HepG2 (cell line): Measurements from ENCODE around the gene TCEA3. TPM values are rescaled to one million over a fixed set of nuclear protein-coding genes. Genes with fewer than 3 reads are reported as not detected.

ENCODE experiments used
- GATA4 ChIP-seq: sonication (generic); IDR thresholded peaks from 2 replicates; pipeline ENCODE4 v1.6.1; 2016; ENCODE audit warnings: antibody characterized with exemption, low read depth, borderline replicate concordance
- HOXA7 ChIP-seq: sonication (generic); formaldehyde crosslinking; IDR thresholded peaks from 2 replicates; pipeline ENCODE4 v1.8.1; 2022; ENCODE audit warnings: mild to moderate bottlenecking, missing genetic modification reagents, moderate library complexity
- KLF6 ChIP-seq: IDR thresholded peaks from 2 replicates; pipeline ENCODE4 v1.8.0; 2016; ENCODE audit warnings: missing biosample characterization, missing genetic modification reagents
- MXD4 ChIP-seq: IDR thresholded peaks from 2 replicates; pipeline ENCODE4 v1.6.1; 2016; ENCODE audit warnings: mild to moderate bottlenecking, missing biosample characterization, missing genetic modification reagents
- NFRKB ChIP-seq: fragments of 450-650 bp; IDR thresholded peaks from 2 replicates; pipeline ENCODE4 v1.6.1; 2017
- SNAI1 ChIP-seq: sonication (generic); formaldehyde crosslinking; IDR thresholded peaks from 2 replicates; pipeline ENCODE4 v1.5.0; 2020; ENCODE audit warnings: mild to moderate bottlenecking, missing genetic modification reagents, borderline replicate concordance
- ZBTB21 ChIP-seq: sonication (generic); formaldehyde crosslinking; IDR thresholded peaks from 2 replicates; pipeline ENCODE4 v1.4.0; 2020; ENCODE audit warnings: missing genetic modification reagents
- ZKSCAN1 ChIP-seq: fragments of 150-350 bp; IDR thresholded peaks from 2 replicates; pipeline ENCODE4 v1.6.1; 2014; ENCODE audit warnings: low read length
- ZNF232 ChIP-seq: sonication (generic); formaldehyde crosslinking; IDR thresholded peaks from 2 replicates; pipeline ENCODE4 v1.4.0; 2020; ENCODE audit warnings: missing genetic modification reagents, borderline replicate concordance
- ZNF34 ChIP-seq: sonication (generic); formaldehyde crosslinking; IDR thresholded peaks from 2 replicates; pipeline ENCODE4 v1.4.0; 2020; ENCODE audit warnings: mild to moderate bottlenecking, missing genetic modification reagents, borderline replicate concordance
- ZNF605 ChIP-seq: sonication (generic); formaldehyde crosslinking; IDR thresholded peaks from 2 replicates; pipeline ENCODE4 v1.8.0; 2022; ENCODE audit warnings: mild to moderate bottlenecking, missing genetic modification reagents
- ZNF777 ChIP-seq: sonication (generic); formaldehyde crosslinking; IDR thresholded peaks from 2 replicates; pipeline ENCODE4 v1.4.0; 2020; ENCODE audit warnings: missing genetic modification reagents
- polyA plus RNA-seq, 8 experiments: library from polyadenylated mRNA; depleted of rRNA in 3 of 8; stranded (reverse) in 7 of 8; unstranded in 1 of 8; fragments of >200 nt; fragmentation: Illumina TruSeq in 4 of 8; extraction: Trizol in 4 of 8; gene quantifications; 2 replicates each; pipeline versions ENCODE4 v1.2.1 to v1.2.3, GENCODE V29; 2011 to 2016; ENCODE audit warnings: low read depth in 4 of 8, missing spikeins in 1 of 8, mixed read lengths in 1 of 8; ENCODE audit not compliant: insufficient read depth in 1 of 8
- total RNA-seq, 5 experiments: library from RNA; depleted of rRNA; stranded (reverse); fragments of >200 nt; fragmentation: Illumina TruSeq; extraction: Trizol; gene quantifications; 2 replicates each; pipeline ENCODE4 v1.2.3, GENCODE V29; 2016; ENCODE audit warnings: low read depth in 1 of 5
- TF ChIP-seq, protein P1 (sequence below): sonication (generic); formaldehyde crosslinking; IDR thresholded peaks from 2 replicates; pipeline ENCODE4 v1.5.1; 2020; ENCODE audit warnings: mild to moderate bottlenecking, missing genetic modification reagents, moderate library complexity
- TF ChIP-seq, protein P2 (sequence below), 2 experiments: sonication (generic) in 1 of 2; formaldehyde crosslinking in 1 of 2; IDR thresholded peaks; 2 replicates each; pipeline versions ENCODE4 v1.4.0 to v1.6.1; 2018 to 2020; ENCODE audit warnings: missing genetic modification reagents in 2 of 2, borderline replicate concordance in 1 of 2, low read depth in 1 of 2, mild to moderate bottlenecking in 1 of 2, missing biosample characterization in 1 of 2
- TF ChIP-seq, protein P3 (sequence below): sonication (generic); formaldehyde crosslinking; IDR thresholded peaks from 2 replicates; pipeline ENCODE4 v1.5.0; 2020; ENCODE audit warnings: missing genetic modification reagents
- TF ChIP-seq, protein P4 (sequence below): sonication (generic); formaldehyde crosslinking; IDR thresholded peaks from 2 replicates; pipeline ENCODE4 v1.4.0; 2020; ENCODE audit warnings: missing genetic modification reagents
- TF ChIP-seq, protein P5 (sequence below): sonication (generic); formaldehyde crosslinking; IDR thresholded peaks from 2 replicates; pipeline ENCODE4 v1.8.0; 2022; ENCODE audit warnings: missing genetic modification reagents, mild to moderate bottlenecking, borderline replicate concordance
- TF ChIP-seq, protein P6 (sequence below): sonication (generic); formaldehyde crosslinking; conservative IDR thresholded peaks from 2 replicates; pipeline ENCODE4 v1.4.0; 2020; ENCODE audit warnings: mild to moderate bottlenecking, missing genetic modification reagents, moderate library complexity

Gene TCEA3
- total and polyA plus RNA-seq, 2 of the 13 experiments (the other 11 are each of a cell fraction or from before 2014, with no cell fraction given) = 55.5 to 84.6 TPM

DNA sequence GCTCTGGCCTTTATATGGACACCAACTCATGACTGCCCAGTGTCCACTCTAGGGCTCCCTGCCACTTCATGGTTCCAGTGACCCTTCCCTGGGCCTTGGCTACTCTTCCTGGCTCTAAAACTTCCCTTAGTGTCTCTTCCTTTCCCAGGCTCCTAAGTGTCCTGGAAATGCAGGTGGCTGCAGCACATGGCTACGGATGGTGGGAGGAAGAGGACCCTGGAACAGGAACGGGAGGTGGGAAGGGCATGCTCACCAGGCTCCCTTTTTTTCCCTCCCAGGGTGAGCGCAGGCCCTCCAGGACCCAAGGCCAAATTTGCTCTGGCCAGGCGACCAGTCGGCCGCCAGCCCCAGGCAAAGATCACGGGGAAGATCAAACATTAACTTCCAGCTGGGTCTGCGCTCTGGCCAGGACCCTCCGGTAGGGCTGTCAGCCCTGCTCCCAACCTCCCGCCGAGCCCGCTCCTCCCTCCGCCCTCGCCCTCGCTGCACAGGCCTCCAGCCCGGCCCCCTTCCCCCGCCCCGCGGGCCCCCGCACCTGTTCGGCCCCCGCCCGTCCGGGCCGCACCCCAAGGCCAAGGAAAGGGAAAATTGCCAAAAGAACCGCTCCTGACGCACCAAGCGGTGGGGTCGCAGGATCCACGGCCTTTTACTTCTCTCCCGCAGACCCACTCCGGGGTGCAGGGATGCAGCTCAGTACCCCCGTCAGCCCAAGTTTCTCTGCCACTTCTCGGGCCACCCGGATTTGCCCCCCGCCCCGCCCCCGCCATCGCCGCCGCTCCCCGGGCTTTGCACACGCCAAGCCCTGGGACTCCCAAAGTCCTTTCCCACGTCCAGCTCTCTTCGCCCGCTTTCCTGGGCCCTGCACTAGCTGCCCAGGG lies 894 bp downstream of the TCEA3 start (continued):
- TF ChIP-seq, protein P1, sequence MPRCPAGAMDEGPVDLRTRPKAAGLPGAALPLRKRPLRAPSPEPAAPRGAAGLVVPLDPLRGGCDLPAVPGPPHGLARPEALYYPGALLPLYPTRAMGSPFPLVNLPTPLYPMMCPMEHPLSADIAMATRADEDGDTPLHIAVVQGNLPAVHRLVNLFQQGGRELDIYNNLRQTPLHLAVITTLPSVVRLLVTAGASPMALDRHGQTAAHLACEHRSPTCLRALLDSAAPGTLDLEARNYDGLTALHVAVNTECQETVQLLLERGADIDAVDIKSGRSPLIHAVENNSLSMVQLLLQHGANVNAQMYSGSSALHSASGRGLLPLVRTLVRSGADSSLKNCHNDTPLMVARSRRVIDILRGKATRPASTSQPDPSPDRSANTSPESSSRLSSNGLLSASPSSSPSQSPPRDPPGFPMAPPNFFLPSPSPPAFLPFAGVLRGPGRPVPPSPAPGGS (CRISPR knock-in tag) = peak; percentile 79
- 0 out of 2 replicates have a peak, but pooled peaks have one; percentile 4 for TF ChIP-seq ZKSCAN1
- TF ChIP-seq, protein P2, sequence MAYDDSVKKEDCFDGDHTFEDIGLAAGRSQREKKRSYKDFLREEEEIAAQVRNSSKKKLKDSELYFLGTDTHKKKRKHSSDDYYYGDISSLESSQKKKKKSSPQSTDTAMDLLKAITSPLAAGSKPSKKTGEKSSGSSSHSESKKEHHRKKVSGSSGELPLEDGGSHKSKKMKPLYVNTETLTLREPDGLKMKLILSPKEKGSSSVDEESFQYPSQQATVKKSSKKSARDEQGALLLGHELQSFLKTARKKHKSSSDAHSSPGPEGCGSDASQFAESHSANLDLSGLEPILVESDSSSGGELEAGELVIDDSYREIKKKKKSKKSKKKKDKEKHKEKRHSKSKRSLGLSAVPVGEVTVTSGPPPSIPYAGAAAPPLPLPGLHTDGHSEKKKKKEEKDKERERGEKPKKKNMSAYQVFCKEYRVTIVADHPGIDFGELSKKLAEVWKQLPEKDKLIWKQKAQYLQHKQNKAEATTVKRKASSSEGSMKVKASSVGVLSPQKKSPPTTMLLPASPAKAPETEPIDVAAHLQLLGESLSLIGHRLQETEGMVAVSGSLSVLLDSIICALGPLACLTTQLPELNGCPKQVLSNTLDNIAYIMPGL (CRISPR knock-in tag; IDR thresholded peaks at IDR 0.05; ENCODE audit: borderline replicate concordance in 1 of 2, low read depth in 1 of 2) = 0 out of 4 replicates have a peak, but pooled peaks of 1 of the 2 experiments have one; percentile 25
- TF ChIP-seq, protein P3, sequence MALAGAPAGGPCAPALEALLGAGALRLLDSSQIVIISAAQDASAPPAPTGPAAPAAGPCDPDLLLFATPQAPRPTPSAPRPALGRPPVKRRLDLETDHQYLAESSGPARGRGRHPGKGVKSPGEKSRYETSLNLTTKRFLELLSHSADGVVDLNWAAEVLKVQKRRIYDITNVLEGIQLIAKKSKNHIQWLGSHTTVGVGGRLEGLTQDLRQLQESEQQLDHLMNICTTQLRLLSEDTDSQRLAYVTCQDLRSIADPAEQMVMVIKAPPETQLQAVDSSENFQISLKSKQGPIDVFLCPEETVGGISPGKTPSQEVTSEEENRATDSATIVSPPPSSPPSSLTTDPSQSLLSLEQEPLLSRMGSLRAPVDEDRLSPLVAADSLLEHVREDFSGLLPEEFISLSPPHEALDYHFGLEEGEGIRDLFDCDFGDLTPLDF (CRISPR knock-in tag) = no peak
- no peak for TF ChIP-seq ZBTB21
- TF ChIP-seq MXD4 = peak; percentile 69; the same call in 1 of the 2 replicates
- no peak for TF ChIP-seq ZNF232 (CRISPR knock-in tag)
- TF ChIP-seq GATA4 = no peak
- no peak for TF ChIP-seq NFRKB
- TF ChIP-seq ZNF777 = no peak
- TF ChIP-seq ZNF34 (CRISPR knock-in tag) = no peak
- TF ChIP-seq, protein P4, sequence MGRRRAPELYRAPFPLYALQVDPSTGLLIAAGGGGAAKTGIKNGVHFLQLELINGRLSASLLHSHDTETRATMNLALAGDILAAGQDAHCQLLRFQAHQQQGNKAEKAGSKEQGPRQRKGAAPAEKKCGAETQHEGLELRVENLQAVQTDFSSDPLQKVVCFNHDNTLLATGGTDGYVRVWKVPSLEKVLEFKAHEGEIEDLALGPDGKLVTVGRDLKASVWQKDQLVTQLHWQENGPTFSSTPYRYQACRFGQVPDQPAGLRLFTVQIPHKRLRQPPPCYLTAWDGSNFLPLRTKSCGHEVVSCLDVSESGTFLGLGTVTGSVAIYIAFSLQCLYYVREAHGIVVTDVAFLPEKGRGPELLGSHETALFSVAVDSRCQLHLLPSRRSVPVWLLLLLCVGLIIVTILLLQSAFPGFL (CRISPR knock-in tag) = no peak
- 0 out of 2 replicates have a peak, but pooled peaks have one; percentile 26 for TF ChIP-seq SNAI1 (CRISPR knock-in tag)
- TF ChIP-seq, protein P5, sequence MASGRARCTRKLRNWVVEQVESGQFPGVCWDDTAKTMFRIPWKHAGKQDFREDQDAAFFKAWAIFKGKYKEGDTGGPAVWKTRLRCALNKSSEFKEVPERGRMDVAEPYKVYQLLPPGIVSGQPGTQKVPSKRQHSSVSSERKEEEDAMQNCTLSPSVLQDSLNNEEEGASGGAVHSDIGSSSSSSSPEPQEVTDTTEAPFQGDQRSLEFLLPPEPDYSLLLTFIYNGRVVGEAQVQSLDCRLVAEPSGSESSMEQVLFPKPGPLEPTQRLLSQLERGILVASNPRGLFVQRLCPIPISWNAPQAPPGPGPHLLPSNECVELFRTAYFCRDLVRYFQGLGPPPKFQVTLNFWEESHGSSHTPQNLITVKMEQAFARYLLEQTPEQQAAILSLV = no peak
- TF ChIP-seq KLF6 (CRISPR knock-in tag) = 0 out of 2 replicates have a peak, but pooled peaks have one; percentile 51
- TF ChIP-seq HOXA7 (CRISPR knock-in tag) = no peak
- peak; percentile 37; the same call in 1 of the 2 replicates for TF ChIP-seq ZNF605 (CRISPR knock-in tag)
- TF ChIP-seq, protein P6, sequence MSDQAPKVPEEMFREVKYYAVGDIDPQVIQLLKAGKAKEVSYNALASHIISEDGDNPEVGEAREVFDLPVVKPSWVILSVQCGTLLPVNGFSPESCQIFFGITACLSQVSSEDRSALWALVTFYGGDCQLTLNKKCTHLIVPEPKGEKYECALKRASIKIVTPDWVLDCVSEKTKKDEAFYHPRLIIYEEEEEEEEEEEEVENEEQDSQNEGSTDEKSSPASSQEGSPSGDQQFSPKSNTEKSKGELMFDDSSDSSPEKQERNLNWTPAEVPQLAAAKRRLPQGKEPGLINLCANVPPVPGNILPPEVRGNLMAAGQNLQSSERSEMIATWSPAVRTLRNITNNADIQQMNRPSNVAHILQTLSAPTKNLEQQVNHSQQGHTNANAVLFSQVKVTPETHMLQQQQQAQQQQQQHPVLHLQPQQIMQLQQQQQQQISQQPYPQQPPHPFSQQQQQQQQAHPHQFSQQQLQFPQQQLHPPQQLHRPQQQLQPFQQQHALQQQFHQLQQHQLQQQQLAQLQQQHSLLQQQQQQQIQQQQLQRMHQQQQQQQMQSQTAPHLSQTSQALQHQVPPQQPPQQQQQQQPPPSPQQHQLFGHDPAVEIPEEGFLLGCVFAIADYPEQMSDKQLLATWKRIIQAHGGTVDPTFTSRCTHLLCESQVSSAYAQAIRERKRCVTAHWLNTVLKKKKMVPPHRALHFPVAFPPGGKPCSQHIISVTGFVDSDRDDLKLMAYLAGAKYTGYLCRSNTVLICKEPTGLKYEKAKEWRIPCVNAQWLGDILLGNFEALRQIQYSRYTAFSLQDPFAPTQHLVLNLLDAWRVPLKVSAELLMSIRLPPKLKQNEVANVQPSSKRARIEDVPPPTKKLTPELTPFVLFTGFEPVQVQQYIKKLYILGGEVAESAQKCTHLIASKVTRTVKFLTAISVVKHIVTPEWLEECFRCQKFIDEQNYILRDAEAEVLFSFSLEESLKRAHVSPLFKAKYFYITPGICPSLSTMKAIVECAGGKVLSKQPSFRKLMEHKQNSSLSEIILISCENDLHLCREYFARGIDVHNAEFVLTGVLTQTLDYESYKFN (CRISPR knock-in tag) = peak; percentile 80
